K562 (cell line): ENCODE results near the gene CLEC17A.

ENCODE experiments used
- EGR1 ChIP-seq: fragments of 450-650 bp; conservative IDR thresholded peaks from 2 replicates; pipeline ENCODE4 v1.6.1; 2017; ENCODE audit warnings: mild to moderate bottlenecking
- POLR2AphosphoS5 ChIP-seq: IDR thresholded peaks from 2 replicates; pipeline ENCODE4 v1.6.1; 2011; ENCODE audit warnings: mild to moderate bottlenecking, low read depth, low read length, moderate library complexity; ENCODE audit not compliant: control insufficient read depth, insufficient read depth
- STAG1 ChIP-seq: sonication (generic); formaldehyde crosslinking; IDR thresholded peaks from 2 replicates; pipeline ENCODE4 v1.5.0; 2020; ENCODE audit warnings: missing genetic modification reagents, borderline replicate concordance
- ZNF12 ChIP-seq: sonication (generic); formaldehyde crosslinking; IDR thresholded peaks from 2 replicates; pipeline ENCODE4 v1.4.0; 2020; ENCODE audit warnings: mild to moderate bottlenecking, missing genetic modification reagents
- ZNF263 ChIP-seq: sonication (generic); formaldehyde crosslinking; IDR thresholded peaks from 2 replicates; pipeline ENCODE4 v1.8.0; 2022; ENCODE audit warnings: mild to moderate bottlenecking, missing genetic modification reagents, borderline replicate concordance
- TF ChIP-seq, protein P1 (sequence below), 2 experiments: fragments of 450-650 bp; formaldehyde crosslinking in 1 of 2; IDR thresholded peaks; 2 replicates each; pipeline versions ENCODE4 v1.4.0 to v1.6.1; 2014 to 2020; ENCODE audit warnings: mild to moderate bottlenecking in 2 of 2, borderline replicate concordance in 1 of 2, low read depth in 1 of 2
- TF ChIP-seq, protein P2 (sequence below): sonication (generic); formaldehyde crosslinking; IDR thresholded peaks from 2 replicates; pipeline ENCODE4 v1.5.0; 2020; ENCODE audit warnings: missing genetic modification reagents
- TF ChIP-seq, protein P3 (sequence below): sonication (generic); formaldehyde crosslinking; IDR thresholded peaks from 2 replicates; pipeline ENCODE4 v1.8.1; 2023; ENCODE audit warnings: mild to moderate bottlenecking, missing genetic modification reagents
- TF ChIP-seq, protein P4 (sequence below): fragments of 250-450 bp; sonication (Bioruptor Pico); IDR thresholded peaks from 2 replicates; pipeline ENCODE4 v1.5.0; 2021; ENCODE audit warnings: mild to moderate bottlenecking, borderline replicate concordance

DNA sequence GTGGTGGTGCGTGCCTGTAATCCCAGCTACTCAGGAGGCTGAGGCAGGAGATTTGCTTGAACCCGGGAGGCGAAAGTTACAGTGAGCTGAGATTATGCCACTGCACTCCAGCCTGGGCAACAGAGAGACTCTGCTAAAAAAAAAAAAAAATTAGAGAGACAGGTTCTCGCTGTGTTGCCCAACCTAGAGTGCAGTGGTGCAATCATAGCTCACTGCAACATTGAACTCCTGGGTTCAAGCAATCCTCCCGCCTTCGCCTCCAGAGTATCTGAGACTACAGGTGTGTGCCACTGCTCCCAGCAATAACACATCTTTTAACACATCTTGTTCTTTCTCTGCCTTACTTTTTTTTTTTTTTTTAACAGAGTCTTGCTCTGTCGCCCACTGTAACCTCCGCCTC is 32.7 kb downstream of the CLEC17A start:
- TF ChIP-seq, protein P1, sequence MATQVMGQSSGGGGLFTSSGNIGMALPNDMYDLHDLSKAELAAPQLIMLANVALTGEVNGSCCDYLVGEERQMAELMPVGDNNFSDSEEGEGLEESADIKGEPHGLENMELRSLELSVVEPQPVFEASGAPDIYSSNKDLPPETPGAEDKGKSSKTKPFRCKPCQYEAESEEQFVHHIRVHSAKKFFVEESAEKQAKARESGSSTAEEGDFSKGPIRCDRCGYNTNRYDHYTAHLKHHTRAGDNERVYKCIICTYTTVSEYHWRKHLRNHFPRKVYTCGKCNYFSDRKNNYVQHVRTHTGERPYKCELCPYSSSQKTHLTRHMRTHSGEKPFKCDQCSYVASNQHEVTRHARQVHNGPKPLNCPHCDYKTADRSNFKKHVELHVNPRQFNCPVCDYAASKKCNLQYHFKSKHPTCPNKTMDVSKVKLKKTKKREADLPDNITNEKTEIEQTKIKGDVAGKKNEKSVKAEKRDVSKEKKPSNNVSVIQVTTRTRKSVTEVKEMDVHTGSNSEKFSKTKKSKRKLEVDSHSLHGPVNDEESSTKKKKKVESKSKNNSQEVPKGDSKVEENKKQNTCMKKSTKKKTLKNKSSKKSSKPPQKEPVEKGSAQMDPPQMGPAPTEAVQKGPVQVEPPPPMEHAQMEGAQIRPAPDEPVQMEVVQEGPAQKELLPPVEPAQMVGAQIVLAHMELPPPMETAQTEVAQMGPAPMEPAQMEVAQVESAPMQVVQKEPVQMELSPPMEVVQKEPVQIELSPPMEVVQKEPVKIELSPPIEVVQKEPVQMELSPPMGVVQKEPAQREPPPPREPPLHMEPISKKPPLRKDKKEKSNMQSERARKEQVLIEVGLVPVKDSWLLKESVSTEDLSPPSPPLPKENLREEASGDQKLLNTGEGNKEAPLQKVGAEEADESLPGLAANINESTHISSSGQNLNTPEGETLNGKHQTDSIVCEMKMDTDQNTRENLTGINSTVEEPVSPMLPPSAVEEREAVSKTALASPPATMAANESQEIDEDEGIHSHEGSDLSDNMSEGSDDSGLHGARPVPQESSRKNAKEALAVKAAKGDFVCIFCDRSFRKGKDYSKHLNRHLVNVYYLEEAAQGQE (IDR thresholded peaks at IDR 0.05; ENCODE audit: borderline replicate concordance) = no peak
- TF ChIP-seq, protein P1 (CRISPR knock-in tag; IDR thresholded peaks at IDR 0.05; ENCODE audit: low read depth) = no peak
- TF ChIP-seq, protein P2, sequence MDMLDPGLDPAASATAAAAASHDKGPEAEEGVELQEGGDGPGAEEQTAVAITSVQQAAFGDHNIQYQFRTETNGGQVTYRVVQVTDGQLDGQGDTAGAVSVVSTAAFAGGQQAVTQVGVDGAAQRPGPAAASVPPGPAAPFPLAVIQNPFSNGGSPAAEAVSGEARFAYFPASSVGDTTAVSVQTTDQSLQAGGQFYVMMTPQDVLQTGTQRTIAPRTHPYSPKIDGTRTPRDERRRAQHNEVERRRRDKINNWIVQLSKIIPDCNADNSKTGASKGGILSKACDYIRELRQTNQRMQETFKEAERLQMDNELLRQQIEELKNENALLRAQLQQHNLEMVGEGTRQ (CRISPR knock-in tag) = no peak
- TF ChIP-seq, protein P3, sequence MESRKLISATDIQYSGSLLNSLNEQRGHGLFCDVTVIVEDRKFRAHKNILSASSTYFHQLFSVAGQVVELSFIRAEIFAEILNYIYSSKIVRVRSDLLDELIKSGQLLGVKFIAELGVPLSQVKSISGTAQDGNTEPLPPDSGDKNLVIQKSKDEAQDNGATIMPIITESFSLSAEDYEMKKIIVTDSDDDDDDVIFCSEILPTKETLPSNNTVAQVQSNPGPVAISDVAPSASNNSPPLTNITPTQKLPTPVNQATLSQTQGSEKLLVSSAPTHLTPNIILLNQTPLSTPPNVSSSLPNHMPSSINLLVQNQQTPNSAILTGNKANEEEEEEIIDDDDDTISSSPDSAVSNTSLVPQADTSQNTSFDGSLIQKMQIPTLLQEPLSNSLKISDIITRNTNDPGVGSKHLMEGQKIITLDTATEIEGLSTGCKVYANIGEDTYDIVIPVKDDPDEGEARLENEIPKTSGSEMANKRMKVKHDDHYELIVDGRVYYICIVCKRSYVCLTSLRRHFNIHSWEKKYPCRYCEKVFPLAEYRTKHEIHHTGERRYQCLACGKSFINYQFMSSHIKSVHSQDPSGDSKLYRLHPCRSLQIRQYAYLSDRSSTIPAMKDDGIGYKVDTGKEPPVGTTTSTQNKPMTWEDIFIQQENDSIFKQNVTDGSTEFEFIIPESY (CRISPR knock-in tag) = no peak
- TF ChIP-seq EGR1 = no peak
- no peak for TF ChIP-seq STAG1
- TF ChIP-seq POLR2AphosphoS5 = no peak
- TF ChIP-seq, protein P4, sequence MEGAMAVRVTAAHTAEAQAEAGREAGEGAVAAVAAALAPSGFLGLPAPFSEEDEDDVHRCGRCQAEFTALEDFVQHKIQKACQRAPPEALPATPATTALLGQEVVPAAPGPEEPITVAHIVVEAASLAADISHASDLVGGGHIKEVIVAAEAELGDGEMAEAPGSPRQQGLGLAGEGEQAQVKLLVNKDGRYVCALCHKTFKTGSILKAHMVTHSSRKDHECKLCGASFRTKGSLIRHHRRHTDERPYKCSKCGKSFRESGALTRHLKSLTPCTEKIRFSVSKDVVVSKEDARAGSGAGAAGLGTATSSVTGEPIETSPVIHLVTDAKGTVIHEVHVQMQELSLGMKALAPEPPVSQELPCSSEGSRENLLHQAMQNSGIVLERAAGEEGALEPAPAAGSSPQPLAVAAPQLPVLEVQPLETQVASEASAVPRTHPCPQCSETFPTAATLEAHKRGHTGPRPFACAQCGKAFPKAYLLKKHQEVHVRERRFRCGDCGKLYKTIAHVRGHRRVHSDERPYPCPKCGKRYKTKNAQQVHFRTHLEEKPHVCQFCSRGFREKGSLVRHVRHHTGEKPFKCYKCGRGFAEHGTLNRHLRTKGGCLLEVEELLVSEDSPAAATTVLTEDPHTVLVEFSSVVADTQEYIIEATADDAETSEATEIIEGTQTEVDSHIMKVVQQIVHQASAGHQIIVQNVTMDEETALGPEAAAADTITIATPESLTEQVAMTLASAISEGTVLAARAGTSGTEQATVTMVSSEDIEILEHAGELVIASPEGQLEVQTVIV (CRISPR knock-in tag) = no peak
- TF ChIP-seq ZNF12 (CRISPR knock-in tag) = no peak
- TF ChIP-seq ZNF263 (CRISPR knock-in tag) = no peak
